Activated naive CD4-positive, alpha-beta T cell treated with anti-CD3 and anti-CD28 coated beads, Interleukin-2, amount 10 ng/mL, durations not matched to agents 7 days and 5 days (primary cell): Measurements from ENCODE around the gene FCSK.

Source experiments
- CTCF ChIA-PET: fragments of 350-600 bp; sonication (Branson Sonifier 250); formaldehyde crosslinking; loops from one replicate; lab custom pipeline; 2021; ENCODE audit warnings: antibody characterized with exemption; lab: Charles Lee
- DNase-seq: peaks from one replicate; pipeline ENCODE4 v3.0.0-alpha.2; 2020
- H3K27ac Mint-ChIP-seq: one replicate; pipeline ENCODE4 v1.8.0; 2021; ENCODE audit warnings: mild to moderate bottlenecking, moderate library complexity, mixed read lengths
- H3K27me3 Mint-ChIP-seq: one replicate; pipeline ENCODE4 v1.8.0; 2021; ENCODE audit warnings: mild to moderate bottlenecking, mixed read lengths
- H3K36me3 Mint-ChIP-seq: one replicate; pipeline ENCODE4 v1.8.0; 2021; ENCODE audit warnings: mixed read lengths
- H3K4me1 Mint-ChIP-seq: one replicate; pipeline ENCODE4 v1.8.0; 2021; ENCODE audit warnings: mixed read lengths
- H3K4me3 Mint-ChIP-seq: one replicate; pipeline ENCODE4 v1.8.0; 2021; ENCODE audit warnings: mild to moderate bottlenecking, moderate library complexity, mixed read lengths
- H3K9me3 Mint-ChIP-seq: one replicate; pipeline ENCODE4 v1.8.0; 2021; ENCODE audit warnings: mixed read lengths

Gene FCSK

DNA sequence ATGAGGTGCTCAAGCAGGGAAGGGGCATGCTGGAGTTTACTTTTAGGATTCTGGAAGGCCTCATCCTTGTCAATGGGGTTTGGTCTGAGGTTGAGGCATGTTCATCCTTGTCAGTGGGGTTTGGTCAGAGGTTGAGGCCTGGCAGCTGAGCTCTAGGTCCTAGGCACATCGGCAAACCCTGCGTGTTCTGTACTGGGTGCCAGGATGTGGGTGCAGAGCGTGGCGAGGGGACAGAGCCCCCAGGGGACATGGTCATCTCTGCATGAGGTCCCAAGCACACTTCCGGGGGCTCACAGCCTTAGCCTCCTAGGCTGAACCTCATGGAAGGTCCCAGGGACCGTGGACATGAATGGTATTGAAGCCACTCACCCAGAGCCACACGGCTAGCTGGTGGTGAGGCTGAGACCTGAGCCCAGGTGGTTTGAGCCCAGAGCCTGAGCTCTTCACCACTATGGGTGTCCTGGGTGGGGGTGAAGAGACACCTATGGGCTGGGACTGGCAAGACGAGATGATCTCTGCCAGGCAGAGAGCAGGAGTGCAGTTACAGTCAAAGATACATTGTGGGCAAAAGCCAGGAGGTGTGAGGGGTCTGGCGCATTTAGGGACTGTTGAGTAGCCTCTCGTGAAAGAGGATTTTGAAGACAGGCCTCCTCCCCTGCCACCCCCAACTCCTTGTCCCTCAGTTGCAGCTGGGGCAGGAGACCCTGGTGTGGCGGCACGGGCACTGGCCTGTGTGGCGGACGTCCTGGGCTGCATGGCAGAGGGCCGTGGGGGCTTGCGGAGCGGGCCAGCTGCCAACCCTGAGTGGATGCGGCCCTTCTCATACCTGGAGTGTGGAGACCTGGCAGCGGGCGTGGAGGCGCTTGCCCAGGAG is 19.3 kb downstream of the FCSK start:
- CTCF ChIA-PET: interaction anchor here (0.7 to 1.5 kb wide), 3 partner anchors 16 to 104 kb away, joined by 3 read pairs; no protein-coding TSS in a partner anchor
- Mint-ChIP-seq H3K4me3 (no peak overlapping the region), H3K4me1 (peaks cover 13% of the 10 kb centered on the region), H3K36me3 (peaks cover 7% of the 10 kb centered on the region), H3K27me3 (no peaks in the 10 kb centered on the region), H3K27ac (no peak overlapping the region), H3K9me3 (no peaks in the 10 kb centered on the region)
- DNase-seq: peak; percentile 37

DNA sequence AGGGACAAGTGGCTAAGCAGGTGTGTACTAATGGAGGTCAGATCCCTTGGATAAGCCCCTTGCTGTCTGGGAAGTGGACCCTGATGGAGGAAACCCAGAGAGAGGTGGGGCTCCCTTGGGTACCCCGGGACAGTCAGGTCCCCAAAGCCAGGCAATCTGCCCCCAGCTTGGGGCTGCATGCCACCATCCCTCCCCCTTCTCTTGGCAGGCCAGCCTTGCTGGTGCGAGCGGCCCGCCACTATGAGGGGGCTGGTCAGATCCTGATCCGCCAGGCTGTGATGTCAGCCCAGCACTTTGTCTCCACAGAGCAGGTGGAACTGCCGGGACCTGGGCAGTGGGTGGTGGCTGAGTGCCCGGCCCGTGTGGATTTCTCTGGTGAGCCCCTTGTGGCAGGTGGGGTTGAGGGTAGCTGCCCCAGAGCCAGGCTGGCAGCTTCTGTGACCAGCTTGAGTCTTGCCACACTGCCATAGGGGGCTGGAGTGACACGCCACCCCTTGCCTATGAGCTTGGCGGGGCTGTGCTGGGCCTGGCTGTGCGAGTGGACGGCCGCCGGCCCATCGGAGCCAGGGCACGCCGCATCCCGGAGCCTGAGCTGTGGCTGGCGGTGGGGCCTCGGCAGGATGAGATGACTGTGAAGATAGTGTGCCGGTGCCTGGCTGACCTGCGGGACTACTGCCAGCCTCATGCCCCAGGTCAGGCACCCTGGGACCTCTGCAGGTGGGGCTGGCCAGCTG is 20.1 kb downstream of the FCSK start:
- Mint-ChIP-seq H3K4me1 (peaks cover 16% of the 10 kb centered on the region), H3K36me3 (peaks cover 13% of the 10 kb centered on the region), H3K27ac (no peak overlapping the region), H3K4me3 (no peak overlapping the region), H3K27me3 (no peaks in the 10 kb centered on the region), H3K9me3 (no peaks in the 10 kb centered on the region)
- CTCF ChIA-PET: interaction anchor here (0.7 to 1.5 kb wide), 3 partner anchors 15 to 104 kb away, joined by 3 read pairs; no protein-coding TSS in a partner anchor
- no peak for DNase-seq

DNA sequence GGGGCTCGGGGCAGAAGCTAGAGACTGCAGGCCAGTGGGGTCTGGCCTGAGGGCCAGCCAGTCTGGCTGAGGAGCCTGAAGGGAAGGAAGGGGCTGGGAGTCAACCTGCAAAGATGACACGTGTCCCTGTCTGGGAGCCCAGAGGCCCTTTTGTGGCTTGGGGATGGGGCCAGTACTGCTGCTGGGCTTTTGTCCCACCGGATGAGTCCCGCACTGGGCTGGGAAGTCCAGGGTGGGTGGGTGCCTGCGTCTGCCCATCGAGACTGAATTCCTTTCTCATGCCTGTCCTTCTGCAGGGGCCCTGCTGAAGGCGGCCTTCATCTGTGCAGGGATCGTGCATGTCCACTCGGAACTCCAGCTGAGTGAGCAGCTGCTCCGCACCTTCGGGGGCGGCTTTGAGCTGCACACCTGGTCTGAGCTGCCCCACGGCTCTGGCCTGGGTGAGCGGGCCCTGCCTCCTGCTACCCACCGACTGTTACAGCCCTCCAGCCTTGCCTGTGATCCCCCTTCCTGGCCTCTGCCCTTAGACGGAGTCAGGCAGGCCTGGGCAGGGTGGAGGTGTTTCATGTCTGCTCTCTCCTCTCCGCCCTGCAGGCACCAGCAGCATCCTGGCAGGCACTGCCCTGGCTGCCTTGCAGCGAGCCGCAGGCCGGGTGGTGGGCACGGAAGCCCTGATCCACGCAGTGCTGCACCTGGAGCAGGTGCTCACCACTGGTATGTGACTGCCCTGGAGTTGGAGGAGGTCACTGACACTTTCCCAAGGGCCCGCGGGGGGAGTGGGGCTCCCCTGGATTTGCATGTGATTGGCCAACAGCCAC is 20.9 kb downstream of the FCSK start:
- H3K9me3 Mint-ChIP-seq: no peaks in the 10 kb centered on the region
- H3K27me3 Mint-ChIP-seq: no peaks in the 10 kb centered on the region
- peaks cover 16% of the 10 kb centered on the region for H3K4me1 Mint-ChIP-seq
- no peak overlapping the region for H3K27ac Mint-ChIP-seq
- H3K4me3 Mint-ChIP-seq: no peak overlapping the region
- no peak for DNase-seq
- H3K36me3 Mint-ChIP-seq: peaks cover 14% of the 10 kb centered on the region
- CTCF ChIA-PET: interaction anchor here (1.3 kb wide), 1 partner anchor 81 kb away, joined by 4 read pairs; no protein-coding TSS in a partner anchor

DNA sequence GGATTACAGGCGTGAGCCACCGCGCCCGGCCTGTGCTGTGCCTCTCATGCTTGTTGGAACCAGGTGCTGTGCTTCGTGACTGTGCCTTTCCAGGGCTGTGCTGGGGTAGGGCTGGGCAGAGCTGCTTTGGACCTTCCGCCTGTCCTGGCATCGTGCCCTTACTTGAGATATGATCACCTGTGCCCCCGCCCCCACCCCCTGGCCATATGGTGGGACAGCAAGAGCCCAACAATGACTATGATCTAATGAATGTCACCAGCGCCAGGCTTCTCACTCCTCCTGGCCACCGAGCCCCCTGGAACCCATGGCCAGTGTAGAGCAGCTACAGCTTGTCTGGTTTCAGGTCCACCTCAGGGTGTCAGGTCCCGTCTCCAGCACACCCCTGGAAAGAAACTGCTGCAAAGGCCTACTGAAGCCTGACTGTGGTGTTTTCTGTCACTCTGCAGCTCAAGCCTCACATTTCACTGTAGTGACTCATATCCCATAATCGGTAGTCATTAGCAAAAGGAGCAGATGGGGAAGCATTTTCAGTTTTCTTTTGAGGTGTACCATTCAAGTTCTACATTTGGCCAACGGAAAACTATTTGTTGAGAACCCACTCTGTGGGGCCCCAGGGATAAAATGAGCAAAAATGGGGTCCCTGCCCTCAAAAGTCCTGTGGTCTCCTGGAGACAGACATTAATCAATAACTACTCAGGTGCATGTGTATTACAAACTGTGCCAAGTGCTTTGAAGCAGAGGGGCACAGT is 22.1 kb downstream of the FCSK start:
- H3K4me1 Mint-ChIP-seq: peaks cover 16% of the 10 kb centered on the region
- H3K36me3 Mint-ChIP-seq: peaks cover 20% of the 10 kb centered on the region
- H3K9me3 Mint-ChIP-seq: no peaks in the 10 kb centered on the region
- CTCF ChIA-PET: interaction anchor here (0.8 to 1.6 kb wide), 4 partner anchors 21 to 95 kb away, joined by 3 to 6 read pairs (median 4); no protein-coding TSS in a partner anchor
- H3K4me3 Mint-ChIP-seq: no peak overlapping the region
- DNase-seq: peak; percentile 29
- H3K27ac Mint-ChIP-seq: peak overlapping the region; percentile 69
- H3K27me3 Mint-ChIP-seq: no peaks in the 10 kb centered on the region

DNA sequence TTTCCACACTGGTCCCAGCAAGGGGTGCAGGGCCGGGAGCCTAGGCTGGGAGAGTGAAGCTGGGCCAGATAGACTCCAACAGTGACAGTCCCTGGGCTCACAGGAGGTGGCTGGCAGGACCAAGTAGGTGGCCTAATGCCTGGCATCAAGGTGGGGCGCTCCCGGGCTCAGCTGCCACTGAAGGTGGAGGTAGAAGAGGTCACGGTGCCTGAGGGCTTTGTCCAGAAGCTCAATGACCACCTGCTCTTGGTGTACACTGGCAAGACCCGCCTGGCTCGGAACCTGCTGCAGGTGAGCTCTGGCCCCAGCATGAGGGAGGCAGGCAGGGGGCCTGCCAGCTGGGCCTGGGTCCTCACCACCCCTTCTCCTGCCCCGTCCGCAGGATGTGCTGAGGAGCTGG is 23.8 kb downstream of the FCSK start:
- H3K27me3 Mint-ChIP-seq: no peaks in the 10 kb centered on the region
- CTCF ChIA-PET: interaction anchor here (0.9 to 1.7 kb wide), 3 partner anchors 19 to 91 kb away, joined by 3 to 5 read pairs (median 3); no protein-coding TSS in a partner anchor
- peaks cover 20% of the 10 kb centered on the region for H3K36me3 Mint-ChIP-seq
- peak overlapping the region; percentile 24 for H3K27ac Mint-ChIP-seq
- no peak for DNase-seq
- H3K4me3 Mint-ChIP-seq: no peak overlapping the region
- H3K4me1 Mint-ChIP-seq: peaks cover 16% of the 10 kb centered on the region
- H3K9me3 Mint-ChIP-seq: no peaks in the 10 kb centered on the region

DNA sequence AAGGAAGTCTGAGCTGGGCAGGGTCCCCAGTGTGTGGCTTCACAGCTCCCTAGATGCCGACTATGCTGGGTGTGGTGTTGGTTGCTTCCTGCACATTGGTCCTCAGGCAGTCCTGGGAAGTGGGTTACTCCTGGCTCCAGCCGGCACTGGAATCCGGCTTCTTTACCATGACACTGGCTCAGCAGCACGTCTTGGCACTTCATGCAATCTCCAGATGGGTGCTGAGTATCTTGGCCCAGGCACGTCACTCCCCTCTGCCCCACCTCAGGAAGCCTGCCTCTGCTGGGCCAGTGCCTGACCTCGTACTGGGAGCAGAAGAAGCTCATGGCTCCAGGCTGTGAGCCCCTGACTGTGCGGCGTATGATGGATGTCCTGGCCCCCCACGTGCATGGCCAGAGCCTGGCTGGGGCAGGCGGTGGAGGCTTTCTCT is 24.5 kb downstream of the FCSK start:
- no peak for DNase-seq
- H3K27me3 Mint-ChIP-seq: no peaks in the 10 kb centered on the region
- peaks cover 23% of the 10 kb centered on the region for H3K36me3 Mint-ChIP-seq
- H3K4me3 Mint-ChIP-seq: no peak overlapping the region
- H3K27ac Mint-ChIP-seq: peak overlapping the region; percentile 45
- peaks cover 16% of the 10 kb centered on the region for H3K4me1 Mint-ChIP-seq
- H3K9me3 Mint-ChIP-seq: no peaks in the 10 kb centered on the region
- CTCF ChIA-PET: interaction anchor here (1.7 kb wide), 1 partner anchor 82 kb away, joined by 5 read pairs; no protein-coding TSS in a partner anchor

DNA sequence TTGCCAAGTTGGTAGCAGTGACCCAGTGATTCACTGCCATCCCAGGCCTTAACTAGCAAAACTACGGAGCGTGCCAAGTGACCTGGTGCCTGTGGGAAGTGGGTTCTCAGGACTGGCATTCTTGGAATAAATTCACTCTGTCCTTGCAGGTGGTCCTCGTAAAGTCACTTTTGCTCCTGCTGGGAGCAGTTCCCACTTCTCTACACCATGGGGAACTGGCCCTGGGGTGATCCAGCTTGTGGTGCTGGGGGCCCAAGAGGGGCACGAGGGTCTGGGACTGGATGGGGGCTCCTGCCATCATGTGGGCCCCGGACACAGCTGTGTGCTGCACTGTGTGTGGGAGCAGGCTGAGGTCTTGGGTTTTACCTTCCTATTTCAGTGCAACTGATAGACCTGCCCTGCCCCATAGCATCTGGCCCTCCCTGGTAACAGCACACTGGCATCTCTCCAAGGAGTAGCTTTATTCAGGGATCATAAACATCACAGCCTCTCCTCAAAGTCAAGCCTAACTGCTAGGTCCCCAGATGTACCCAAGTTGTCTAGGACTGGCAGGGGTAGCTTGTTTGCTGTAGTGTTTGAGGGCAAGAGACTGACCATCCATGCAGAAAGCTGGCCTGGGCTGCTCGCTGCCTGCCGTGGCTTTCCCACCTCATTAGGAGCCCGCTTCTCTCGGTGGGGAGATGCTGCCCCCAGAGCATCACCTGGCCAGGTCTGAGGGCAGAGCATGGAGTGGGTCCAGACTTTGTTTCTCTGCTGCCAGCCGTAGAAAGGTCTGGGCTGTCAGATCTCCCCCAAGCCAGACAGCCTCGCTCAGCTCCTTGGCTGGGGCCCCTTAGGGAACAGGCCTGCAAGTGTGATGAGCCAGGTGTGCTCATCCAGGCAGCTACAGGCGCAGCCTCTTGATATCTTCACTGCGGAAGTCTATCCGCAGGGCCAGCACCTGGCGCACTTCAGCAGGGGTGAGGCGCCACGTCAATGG is 26.0 kb downstream of the FCSK start:
- no peak for DNase-seq
- Mint-ChIP-seq H3K9me3 (no peaks in the 10 kb centered on the region), H3K4me1 (peaks cover 16% of the 10 kb centered on the region), H3K4me3 (no peak overlapping the region), H3K27me3 (no peaks in the 10 kb centered on the region), H3K27ac (no peak overlapping the region), H3K36me3 (peaks cover 27% of the 10 kb centered on the region)
- CTCF ChIA-PET: no interaction called here

DNA sequence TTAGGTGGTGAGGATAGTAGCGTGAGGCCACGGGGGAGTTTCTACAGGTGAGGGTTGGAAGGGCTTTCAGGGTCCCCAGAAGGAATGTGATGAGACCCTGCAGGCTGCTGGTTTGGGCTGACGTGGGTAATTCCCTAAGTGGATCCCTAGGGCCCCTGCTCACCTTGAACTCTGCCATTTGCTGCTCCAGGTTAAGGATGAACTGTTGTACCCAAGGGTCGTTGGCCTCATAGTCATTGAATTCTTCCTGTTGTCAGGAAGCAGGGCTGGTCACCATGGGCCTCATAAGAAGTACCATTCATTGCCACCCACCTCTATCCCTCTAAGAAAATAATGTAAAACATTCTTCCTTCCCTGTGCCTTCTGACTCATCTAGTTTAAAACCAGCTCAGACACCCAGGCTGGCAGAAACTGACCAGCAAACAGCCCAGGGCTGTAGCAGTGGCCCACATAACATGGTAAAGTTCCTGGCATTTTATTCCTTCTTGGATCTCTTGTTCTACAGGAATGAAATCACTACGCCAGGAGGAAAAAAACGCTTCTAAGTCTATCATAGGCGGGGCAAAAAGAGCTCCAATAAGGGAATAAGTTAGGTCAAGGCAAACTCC is 27.6 kb downstream of the FCSK start:
- Mint-ChIP-seq H3K9me3 (no peaks in the 10 kb centered on the region), H3K27ac (no peak overlapping the region), H3K27me3 (no peaks in the 10 kb centered on the region), H3K4me1 (peaks cover 9% of the 10 kb centered on the region), H3K4me3 (no peak overlapping the region), H3K36me3 (peaks cover 31% of the 10 kb centered on the region)
- DNase-seq: no peak
- CTCF ChIA-PET: no interaction called here

DNA sequence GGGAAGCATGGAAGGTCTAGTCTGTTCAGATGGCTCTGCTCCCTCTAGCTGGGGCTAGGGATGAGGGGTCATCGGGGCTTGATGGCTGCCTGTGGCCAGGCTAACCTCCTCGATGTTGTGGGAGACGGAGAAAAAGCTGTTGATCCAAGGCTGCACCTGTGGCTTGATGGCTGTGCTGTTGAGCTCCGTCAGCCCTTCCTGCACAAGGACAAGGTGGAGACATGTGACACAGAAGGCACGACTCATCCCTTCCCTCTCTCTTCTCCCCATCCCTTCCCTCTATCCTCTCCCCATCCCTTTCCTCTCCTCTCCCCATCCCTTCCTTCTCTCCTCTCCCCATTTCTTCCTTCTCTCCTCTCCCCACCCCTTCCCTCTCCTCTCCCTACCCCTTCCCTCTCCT is 28.2 kb downstream of the FCSK start:
- Mint-ChIP-seq H3K27ac (no peak overlapping the region), H3K4me1 (peaks cover 7% of the 10 kb centered on the region), H3K27me3 (no peaks in the 10 kb centered on the region), H3K9me3 (no peaks in the 10 kb centered on the region), H3K4me3 (no peak overlapping the region), H3K36me3 (peaks cover 28% of the 10 kb centered on the region)
- no peak for DNase-seq
- CTCF ChIA-PET: no interaction called here

DNA sequence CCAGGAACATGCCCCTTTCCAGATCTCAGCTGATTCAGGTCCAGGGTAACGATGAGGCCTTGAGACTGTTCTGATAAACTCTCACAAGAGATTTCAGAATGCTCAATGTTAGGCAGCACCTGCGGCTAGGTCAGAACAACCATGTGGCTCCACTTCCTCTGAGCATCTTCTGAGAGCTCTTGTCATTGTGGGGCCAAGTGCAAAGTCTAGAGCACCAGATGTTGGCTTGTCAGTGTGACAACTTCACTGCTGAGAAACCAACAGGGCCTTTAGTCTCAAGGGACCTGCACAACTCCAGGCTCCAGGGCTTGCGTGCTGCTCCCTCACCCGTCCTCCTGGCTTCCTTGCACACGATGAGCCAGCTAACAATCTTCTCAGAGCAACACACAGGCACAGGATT is 29.0 kb downstream of the FCSK start:
- Mint-ChIP-seq H3K27ac (no peak overlapping the region), H3K4me3 (no peak overlapping the region), H3K4me1 (peaks cover 3% of the 10 kb centered on the region), H3K36me3 (peaks cover 25% of the 10 kb centered on the region), H3K27me3 (no peaks in the 10 kb centered on the region), H3K9me3 (no peaks in the 10 kb centered on the region)
- CTCF ChIA-PET: interaction anchor here (0.6 to 0.8 kb wide), 2 partner anchors 14 to 110 kb away, joined by 3 read pairs; no protein-coding TSS in a partner anchor
- no peak for DNase-seq

DNA sequence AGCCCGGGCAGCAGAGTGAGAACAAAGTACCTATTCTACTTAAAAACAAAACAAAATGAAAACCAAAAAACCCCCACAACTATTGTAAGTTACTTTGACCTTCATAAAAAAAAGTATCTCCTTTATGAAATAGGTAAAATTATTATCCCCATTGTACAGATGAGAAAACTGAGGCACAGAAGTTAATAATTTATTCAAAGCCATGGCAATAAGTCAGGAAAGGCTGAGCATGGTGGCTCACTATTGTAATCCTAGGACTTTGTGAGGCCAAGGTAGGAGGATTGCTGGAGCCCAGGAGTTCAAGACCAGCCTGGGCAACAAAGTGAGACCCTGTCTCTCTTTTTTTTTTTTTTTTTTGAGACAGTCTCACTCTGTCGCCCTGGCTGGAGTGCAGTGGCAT is 30.5 kb downstream of the FCSK start:
- Mint-ChIP-seq H3K9me3 (no peaks in the 10 kb centered on the region), H3K4me3 (no peak overlapping the region), H3K27ac (no peak overlapping the region), H3K4me1 (no peaks in the 10 kb centered on the region), H3K27me3 (no peaks in the 10 kb centered on the region), H3K36me3 (peaks cover 20% of the 10 kb centered on the region)
- CTCF ChIA-PET: interaction anchor here (0.6 to 0.7 kb wide), 2 partner anchors 12 to 832 kb away, joined by 3 read pairs; no protein-coding TSS in a partner anchor
- DNase-seq: no peak

DNA sequence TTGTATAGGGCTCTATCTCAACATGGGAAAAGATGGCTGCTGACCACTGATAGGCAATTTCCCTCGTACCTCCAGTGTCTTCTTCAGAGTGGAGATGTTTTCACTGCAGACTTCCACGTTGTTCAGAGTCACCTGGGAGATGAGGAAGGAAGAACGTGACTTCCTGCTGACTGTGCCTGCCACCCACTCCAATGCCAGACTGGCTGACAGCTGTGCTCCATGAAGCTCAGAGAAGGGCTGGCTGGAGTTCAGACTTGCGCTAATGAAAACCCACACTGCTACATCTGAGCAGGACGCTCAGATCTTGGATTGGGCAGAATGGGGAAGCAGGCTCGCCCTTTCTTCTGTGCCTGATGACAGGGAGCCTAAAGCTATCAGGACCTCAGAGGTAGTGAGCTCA is 35.9 kb downstream of the FCSK start:
- no peak overlapping the region for H3K27ac Mint-ChIP-seq
- no peak for DNase-seq
- H3K36me3 Mint-ChIP-seq: peaks cover 34% of the 10 kb centered on the region
- no peaks in the 10 kb centered on the region for H3K27me3 Mint-ChIP-seq
- H3K4me1 Mint-ChIP-seq: peaks cover 14% of the 10 kb centered on the region
- no peak overlapping the region for H3K4me3 Mint-ChIP-seq
- CTCF ChIA-PET: interaction anchor here (0.7 kb wide), 1 partner anchor 19 kb away, joined by 3 read pairs; no protein-coding TSS in a partner anchor
- H3K9me3 Mint-ChIP-seq: no peaks in the 10 kb centered on the region
